Measurements from ENCODE around the gene PTPRD. TPM values are rescaled to one million over a fixed set of nuclear protein-coding genes. Genes with fewer than 3 reads are reported as not detected.

The PTPRD gene
- total and polyA plus RNA-seq, 2 experiments from 2014 or later, result 11.5 to 58.0 TPM

DNA sequence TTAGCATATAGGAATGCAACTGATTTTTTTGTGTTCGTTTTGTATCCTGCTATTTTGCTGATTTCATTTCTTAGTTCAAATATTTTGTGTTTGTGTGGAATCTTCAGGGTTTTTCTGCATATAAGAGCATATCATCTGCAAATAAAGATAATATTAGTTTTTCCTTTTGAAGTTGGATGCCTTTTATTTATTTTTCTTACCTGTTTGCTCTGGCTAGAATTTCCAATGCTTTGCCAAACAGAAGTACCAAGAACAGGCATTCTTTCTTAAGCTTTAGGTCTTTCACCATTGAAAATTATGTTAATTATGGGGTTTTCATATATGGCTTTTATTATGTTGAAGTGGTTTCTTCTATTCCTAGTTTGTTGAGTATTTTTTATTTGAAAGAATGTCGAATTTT is 2308.1 kb downstream of the PTPRD start (continued):
- TF ChIP-seq, protein P1, sequence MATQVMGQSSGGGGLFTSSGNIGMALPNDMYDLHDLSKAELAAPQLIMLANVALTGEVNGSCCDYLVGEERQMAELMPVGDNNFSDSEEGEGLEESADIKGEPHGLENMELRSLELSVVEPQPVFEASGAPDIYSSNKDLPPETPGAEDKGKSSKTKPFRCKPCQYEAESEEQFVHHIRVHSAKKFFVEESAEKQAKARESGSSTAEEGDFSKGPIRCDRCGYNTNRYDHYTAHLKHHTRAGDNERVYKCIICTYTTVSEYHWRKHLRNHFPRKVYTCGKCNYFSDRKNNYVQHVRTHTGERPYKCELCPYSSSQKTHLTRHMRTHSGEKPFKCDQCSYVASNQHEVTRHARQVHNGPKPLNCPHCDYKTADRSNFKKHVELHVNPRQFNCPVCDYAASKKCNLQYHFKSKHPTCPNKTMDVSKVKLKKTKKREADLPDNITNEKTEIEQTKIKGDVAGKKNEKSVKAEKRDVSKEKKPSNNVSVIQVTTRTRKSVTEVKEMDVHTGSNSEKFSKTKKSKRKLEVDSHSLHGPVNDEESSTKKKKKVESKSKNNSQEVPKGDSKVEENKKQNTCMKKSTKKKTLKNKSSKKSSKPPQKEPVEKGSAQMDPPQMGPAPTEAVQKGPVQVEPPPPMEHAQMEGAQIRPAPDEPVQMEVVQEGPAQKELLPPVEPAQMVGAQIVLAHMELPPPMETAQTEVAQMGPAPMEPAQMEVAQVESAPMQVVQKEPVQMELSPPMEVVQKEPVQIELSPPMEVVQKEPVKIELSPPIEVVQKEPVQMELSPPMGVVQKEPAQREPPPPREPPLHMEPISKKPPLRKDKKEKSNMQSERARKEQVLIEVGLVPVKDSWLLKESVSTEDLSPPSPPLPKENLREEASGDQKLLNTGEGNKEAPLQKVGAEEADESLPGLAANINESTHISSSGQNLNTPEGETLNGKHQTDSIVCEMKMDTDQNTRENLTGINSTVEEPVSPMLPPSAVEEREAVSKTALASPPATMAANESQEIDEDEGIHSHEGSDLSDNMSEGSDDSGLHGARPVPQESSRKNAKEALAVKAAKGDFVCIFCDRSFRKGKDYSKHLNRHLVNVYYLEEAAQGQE (IDR thresholded peaks at IDR 0.05; ENCODE audit: unreplicated experiment), result no peak
- no peak for TF ChIP-seq JUNB (IDR thresholded peaks at IDR 0.05; ENCODE audit: unreplicated experiment)

DNA sequence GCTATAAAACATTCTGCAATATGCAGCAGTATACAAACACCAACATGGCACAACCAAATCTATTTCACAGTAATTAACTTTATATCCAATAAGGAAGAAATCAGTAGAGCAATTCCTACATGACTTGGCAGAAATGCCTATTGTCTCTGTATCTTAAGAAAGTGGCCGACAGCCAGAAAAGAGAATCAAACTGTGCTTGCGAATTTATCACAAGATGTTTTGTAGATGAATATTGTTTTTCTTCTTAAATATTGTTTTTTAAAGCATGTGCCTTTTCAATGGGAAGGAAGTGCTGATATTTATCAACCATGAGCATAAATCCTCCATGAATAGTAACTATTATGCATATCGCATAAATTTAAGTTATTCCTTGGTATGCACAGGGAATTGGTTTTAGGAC is 2311.5 kb downstream of the PTPRD start:
- no peaks in the 10 kb centered on the region for H4K20me1 ChIP-seq (replicated peaks; ENCODE audit: insufficient read depth)
- H3K9me3 Mint-ChIP-seq, result 0 out of 3 replicates have a peak, but pooled peaks cover 3% of the 10 kb centered on the region
- TF ChIP-seq EZH2phosphoT487 (IDR thresholded peaks at IDR 0.05; ENCODE audit: unreplicated experiment) (no peak), ZNF114 (CRISPR knock-in tag; IDR thresholded peaks at IDR 0.05) (no peak), NANOG (IDR thresholded peaks at IDR 0.05; ENCODE audit: borderline replicate concordance) (no peak), STAT1 (IDR thresholded peaks at IDR 0.05; ENCODE audit: unreplicated experiment) (no peak), JUNB (IDR thresholded peaks at IDR 0.05; ENCODE audit: unreplicated experiment) (no peak), ZNF331 (CRISPR knock-in tag; IDR thresholded peaks at IDR 0.05; ENCODE audit: low read depth) (no peak), EZH2 (IDR thresholded peaks at IDR 0.05; ENCODE audit: low read depth, unreplicated experiment) (no peak), POLR2AphosphoS5 (IDR thresholded peaks at IDR 0.05; ENCODE audit: low read depth) (no peak)
- TF ChIP-seq, protein P2, sequence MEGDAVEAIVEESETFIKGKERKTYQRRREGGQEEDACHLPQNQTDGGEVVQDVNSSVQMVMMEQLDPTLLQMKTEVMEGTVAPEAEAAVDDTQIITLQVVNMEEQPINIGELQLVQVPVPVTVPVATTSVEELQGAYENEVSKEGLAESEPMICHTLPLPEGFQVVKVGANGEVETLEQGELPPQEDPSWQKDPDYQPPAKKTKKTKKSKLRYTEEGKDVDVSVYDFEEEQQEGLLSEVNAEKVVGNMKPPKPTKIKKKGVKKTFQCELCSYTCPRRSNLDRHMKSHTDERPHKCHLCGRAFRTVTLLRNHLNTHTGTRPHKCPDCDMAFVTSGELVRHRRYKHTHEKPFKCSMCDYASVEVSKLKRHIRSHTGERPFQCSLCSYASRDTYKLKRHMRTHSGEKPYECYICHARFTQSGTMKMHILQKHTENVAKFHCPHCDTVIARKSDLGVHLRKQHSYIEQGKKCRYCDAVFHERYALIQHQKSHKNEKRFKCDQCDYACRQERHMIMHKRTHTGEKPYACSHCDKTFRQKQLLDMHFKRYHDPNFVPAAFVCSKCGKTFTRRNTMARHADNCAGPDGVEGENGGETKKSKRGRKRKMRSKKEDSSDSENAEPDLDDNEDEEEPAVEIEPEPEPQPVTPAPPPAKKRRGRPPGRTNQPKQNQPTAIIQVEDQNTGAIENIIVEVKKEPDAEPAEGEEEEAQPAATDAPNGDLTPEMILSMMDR (conservative IDR thresholded peaks at IDR 0.05; ENCODE audit: low read depth in 2 of 2), result no peak
- TF ChIP-seq, protein P3, sequence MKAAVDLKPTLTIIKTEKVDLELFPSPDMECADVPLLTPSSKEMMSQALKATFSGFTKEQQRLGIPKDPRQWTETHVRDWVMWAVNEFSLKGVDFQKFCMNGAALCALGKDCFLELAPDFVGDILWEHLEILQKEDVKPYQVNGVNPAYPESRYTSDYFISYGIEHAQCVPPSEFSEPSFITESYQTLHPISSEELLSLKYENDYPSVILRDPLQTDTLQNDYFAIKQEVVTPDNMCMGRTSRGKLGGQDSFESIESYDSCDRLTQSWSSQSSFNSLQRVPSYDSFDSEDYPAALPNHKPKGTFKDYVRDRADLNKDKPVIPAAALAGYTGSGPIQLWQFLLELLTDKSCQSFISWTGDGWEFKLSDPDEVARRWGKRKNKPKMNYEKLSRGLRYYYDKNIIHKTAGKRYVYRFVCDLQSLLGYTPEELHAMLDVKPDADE (IDR thresholded peaks at IDR 0.05), result no peak
- TF ChIP-seq, protein P1 (IDR thresholded peaks at IDR 0.05; ENCODE audit: unreplicated experiment), result no peak

More for the DNA sequence above, 2311.5 kb downstream of the PTPRD start:
- H3K27ac Mint-ChIP-seq, result no peak overlapping the region
- no peaks in the 10 kb centered on the region for H3K27me3 ChIP-seq (ENCODE audit: insufficient read depth)
- peaks cover 3% of the 10 kb centered on the region for H3K27me3 Mint-ChIP-seq (ENCODE audit: insufficient read depth, low read depth, poor library complexity)
- no peaks in the 10 kb centered on the region for H3K4me1 Mint-ChIP-seq
- H3K9me2 ChIP-seq (ENCODE audit: insufficient read depth), result no peaks in the 10 kb centered on the region
- no peak overlapping the region for H3K4me3 ChIP-seq
- H3K27ac ChIP-seq (ENCODE audit: low read depth), result no peak overlapping the region
- ATAC-seq (no peak), DNase-seq (ENCODE audit: low spot score) (no peak)
- H3K4me1 ChIP-seq (ENCODE audit: insufficient read depth), result no peaks in the 10 kb centered on the region
- H3F3A ChIP-seq (replicated peaks; ENCODE audit: low read depth), result no peaks in the 10 kb centered on the region
- H3K36me3 Mint-ChIP-seq (ENCODE audit: low read depth), result no peaks in the 10 kb centered on the region
- no peak overlapping the region for H2AFZ ChIP-seq
- no peaks in the 10 kb centered on the region for H3K79me2 ChIP-seq (replicated peaks; ENCODE audit: insufficient read depth)
- no peak overlapping the region for H3K4me3 Mint-ChIP-seq
- H3K4me2 ChIP-seq, result no peak overlapping the region
- no peaks in the 10 kb centered on the region for H3K36me3 ChIP-seq (ENCODE audit: insufficient read depth)
